NOMO-1 treated with dmso at 0.1 percent for 144 hours (cell line): ENCODE data around the gene DLG1.
"Not testable (repeated sequence)": the region's sequence is repeated elsewhere in the genome, so short reads cannot be mapped to it uniquely, and the experiment has no call there.

ENCODE experiments used
- DNase-seq: peaks from one replicate; lab custom pipeline; 2025; ENCODE audit not compliant: unreplicated experiment; lab: John Stamatoyannopoulos, UW

Gene DLG1

GRCh38 chr3:197289726-197290125, 8.7 kb downstream of the DLG1 start:
- no peak for DNase-seq

DNA sequence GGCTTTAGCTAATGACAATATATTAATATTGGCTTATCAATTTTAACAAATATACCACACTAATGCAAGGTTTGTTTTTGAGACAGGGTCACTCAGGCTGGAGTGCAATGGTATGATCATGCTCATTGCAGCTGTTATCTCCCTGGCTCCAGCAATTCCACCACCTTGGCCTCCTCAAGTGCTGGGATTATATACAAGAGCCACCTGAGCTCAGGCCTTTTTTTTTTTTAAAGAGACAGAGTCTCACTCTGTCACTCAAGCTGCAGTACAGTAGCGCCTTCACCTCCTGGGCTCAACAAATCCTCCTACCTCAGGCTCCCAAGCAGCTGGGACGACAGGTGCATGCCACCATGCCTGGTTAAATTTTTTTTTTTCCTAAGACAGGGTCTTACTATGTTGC, 11.7 kb downstream of the DLG1 start:
- DNase-seq, result no peak

GRCh38 chr3:197285557-197285956, 12.9 kb downstream of the DLG1 start:
- DNase-seq, result no peak

GRCh38 chr3:197283045-197283444, 15.4 kb downstream of the DLG1 start:
- no peak for DNase-seq

GRCh38 chr3:197281849-197282248, 16.6 kb downstream of the DLG1 start:
- DNase-seq, result no peak

- no peak for DNase-seq
These were observed 18.3 kb downstream of the DLG1 start for GRCh38 chr3:197280156-197280555.

DNA sequence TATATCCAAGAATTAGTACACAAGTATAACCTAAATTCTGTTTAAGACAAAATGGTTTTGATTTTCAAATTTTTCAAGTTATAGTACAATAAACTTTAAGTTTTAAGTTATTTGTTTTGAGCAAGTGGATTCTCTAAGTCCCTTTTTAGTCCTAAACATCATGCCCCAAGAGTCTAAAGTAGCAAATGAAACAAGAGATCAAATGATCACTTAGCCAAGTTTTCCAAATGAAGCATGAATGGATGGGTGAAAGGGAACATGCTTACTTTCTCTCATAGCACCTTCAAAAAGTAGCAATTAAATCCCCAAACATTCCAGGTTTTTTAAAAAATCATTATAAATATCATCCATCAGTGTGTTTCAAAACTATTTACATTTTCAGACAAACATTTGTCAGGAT, 19.5 kb downstream of the DLG1 start:
- DNase-seq, result no peak

DNA sequence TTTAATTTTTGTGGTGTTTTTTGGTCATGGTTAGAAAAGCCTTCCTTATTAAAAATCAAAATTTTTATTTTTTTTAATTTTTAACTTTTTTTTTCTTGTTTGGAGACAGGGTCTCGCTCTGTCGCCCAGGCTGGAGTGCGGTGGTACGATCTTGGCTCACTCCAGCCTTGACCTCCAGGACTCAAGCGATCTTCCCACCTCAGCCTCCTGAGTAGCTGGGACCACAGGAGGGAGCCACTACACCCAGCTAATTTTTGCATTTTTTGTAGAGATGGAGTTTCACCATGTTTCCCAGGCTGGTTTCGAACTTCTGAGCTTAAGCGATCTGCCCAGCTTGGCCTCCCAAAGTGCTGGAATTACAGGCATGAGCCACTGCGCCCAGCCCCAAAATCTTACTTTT, 21.6 kb downstream of the DLG1 start:
- DNase-seq, result not testable (repeated sequence)

DNA sequence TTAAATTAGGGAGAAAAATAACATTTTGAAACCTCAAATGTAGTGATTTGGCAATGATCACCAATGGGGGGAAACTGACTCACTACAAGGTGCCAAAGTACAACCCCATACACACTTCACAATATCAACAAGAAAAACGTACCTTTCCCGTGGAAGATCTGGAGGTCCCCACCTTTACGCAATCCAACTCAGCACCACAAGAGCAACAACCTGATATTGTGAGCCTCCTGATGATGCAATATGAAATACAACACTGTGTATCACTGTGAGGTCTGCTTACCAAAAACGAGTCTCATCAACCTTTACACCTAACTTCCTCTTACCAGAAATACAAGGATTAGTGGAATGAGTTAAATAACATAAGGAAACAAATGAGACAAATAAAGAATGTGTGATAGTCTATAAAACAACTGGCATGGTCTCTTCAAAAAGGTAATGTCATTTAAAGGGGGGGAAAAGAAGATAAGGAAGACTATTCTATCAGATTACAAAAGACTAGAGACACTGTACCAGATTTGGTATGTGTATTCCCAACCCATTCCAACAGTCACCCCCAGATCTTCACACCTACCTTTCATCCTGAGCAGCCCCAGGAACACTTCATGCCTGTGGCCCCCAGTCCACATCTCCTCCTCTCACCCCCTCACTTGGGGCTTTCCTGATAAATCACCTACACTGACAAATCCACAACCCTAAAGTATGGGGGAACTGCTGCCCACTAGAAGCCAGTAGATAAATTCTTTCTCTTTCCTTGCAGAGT, 27.7 kb downstream of the DLG1 start:
- DNase-seq, result no peak

DNA sequence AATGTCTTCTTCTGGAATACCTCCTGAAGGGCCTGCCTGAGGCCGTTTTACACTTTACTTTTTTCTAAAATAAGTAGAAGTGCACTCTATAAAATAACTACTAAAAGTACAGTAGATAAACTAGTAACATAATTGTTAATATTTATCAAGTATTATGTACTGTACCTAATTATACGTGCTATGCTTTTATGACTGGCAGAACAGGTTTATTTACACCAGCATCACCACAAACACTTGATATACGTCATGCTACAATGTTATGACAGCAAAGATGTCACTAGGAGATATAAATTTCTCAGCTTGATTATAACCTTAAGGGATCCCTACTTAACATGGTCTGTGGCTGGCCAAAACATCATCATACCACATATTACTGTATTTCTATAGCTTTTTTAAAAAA, 29.4 kb downstream of the DLG1 start:
- no peak for DNase-seq

DNA sequence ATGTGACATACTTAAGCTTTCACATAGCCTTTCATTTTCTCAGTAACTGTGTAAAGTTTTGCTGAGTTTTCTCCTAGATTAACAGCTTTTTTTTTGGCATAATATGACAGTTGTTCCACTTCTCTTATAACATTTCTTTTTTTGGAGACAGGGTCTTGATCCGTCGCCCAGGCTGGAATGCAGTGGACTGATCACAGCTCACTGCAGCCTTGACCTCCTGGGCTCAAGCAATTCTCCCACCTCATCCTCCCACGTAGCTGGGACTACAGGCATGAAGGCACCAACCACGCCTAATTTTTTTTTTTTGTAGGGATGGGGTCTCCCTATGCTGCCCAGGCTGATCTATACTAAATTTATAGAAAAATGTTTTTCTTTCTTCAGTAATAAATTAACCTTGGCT, 30.1 kb downstream of the DLG1 start:
- no peak for DNase-seq

- no peak for DNase-seq
These were observed 32.1 kb downstream of the DLG1 start for GRCh38 chr3:197266331-197266730.

DNA sequence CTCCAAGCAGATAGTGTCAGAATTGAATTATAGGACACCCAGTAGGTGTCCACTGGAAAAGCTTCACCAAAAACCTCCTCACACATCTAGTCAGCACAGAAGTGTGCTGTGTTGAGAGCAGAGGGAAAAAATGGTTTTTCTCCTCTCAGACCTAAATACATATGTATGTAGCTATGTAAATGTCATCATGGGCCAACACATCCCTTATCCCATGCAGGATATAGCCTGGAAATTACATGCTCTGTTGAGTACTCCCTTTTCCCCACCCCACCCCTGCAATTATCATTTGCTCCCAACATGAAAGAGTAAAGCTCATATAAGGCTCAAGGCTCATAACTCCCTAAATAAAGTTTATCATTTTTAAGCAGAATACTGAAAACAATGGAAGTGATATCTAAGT, 35.7 kb downstream of the DLG1 start:
- no peak for DNase-seq

DNA sequence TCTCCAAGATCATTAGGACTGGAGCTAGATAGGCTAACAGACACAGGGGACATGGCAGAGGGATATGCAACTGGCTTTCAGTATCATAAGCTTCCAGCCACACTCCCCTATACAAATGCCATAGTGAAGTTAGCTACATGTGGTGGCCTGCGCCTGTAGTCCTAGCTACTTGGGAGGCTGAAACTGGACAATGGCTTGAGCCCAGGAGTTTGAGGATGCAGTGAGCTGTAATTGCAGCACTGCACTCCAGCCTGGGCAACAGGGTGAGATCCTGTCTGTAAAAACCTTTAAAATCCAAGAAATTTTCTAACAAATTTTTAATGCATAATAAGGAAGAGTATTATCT, 37.3 kb downstream of the DLG1 start:
- no peak for DNase-seq

DNA sequence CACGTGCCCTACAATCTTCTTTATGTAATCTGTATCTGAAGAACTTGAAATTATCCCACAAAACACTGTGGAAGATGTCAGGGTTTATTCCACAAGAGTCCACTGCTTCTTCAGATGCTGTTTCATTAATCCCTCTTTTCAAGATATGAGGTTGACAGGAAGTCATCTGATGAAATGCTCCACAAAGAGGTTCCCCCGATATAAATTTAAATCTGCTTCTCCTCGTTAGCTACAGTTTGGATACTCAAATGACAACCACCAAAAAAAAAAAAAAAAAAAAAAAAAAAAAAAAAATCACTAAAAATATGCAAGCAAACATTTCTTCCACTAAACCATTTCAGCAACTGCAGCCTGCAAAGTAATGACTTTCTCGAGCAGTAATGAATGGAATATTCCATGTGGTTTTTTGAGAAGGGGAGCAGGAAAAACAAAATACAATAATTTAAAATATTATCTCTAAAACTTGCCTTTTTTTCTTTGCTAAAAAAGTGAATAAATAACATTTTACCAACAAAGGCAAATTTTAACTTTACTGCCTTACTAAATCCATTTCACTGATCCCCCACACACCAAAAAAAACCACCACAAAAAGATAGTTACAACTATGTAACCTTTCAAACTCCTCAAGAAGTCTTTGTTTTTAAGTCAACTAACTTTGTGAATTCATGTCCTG, 37.8 kb downstream of the DLG1 start:
- DNase-seq, result no peak

DNA sequence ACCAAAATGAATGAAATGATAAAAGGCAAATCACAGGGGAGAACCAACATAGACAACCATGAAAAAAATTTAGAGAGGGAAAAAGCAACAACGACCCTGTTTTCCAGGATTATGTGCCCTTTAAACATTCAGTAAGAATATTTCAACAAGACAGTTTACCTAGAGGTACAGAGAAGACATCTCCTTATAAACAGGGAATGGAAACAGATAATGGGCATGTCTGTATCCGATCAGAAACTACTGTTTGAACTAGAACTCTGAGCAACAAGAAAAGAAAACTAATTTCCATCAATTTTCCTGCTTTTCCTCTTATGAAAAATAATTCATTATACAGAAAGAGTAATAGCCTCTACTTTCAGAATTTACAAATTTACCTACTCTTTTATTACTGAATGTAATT, 39.3 kb downstream of the DLG1 start:
- no peak for DNase-seq

DNA sequence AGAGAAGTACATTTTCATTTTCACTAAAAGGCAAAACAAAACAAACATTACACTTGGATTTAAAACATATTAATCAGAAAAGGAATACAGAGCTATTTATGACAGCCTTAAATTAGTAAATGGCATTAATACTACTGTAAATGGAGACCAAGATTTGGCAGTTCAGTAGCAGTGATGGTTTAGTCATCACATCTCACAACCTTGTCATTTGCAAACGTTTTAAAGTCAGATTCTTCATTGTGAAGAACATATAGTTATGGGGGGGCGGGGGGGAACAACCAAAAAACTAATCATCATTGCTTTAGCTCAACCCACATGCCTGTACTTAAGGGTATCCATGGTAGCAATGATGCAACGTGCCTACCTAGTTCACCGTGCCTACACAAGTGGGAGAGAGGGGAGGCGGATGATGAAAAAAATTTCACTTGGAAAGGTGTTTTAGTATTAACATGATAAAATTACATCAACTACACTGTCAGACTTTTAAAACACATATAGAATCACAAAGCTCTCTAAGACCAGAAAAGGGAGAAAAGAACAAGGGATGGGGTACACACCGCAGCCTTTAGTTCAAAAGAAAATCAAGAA, 40.1 kb downstream of the DLG1 start:
- no peak for DNase-seq

DNA sequence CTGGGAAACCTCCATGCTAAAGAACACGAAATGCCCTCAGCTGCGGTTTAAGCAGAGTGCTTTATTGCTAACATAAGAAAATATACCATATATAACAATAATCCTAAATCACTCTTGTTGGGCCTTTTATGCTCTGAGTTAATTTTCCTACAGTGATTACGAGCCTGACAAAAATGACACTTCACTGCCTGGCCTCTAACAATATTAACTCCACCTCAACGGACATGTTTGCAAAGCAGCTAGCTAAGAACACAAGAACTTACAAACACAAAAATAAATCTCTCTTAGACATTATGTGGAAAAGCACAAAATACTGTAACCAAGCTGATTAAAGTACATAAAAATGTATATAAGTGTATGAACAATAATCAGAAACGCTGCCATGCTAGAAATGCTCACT, 40.7 kb downstream of the DLG1 start:
- DNase-seq, result no peak

DNA sequence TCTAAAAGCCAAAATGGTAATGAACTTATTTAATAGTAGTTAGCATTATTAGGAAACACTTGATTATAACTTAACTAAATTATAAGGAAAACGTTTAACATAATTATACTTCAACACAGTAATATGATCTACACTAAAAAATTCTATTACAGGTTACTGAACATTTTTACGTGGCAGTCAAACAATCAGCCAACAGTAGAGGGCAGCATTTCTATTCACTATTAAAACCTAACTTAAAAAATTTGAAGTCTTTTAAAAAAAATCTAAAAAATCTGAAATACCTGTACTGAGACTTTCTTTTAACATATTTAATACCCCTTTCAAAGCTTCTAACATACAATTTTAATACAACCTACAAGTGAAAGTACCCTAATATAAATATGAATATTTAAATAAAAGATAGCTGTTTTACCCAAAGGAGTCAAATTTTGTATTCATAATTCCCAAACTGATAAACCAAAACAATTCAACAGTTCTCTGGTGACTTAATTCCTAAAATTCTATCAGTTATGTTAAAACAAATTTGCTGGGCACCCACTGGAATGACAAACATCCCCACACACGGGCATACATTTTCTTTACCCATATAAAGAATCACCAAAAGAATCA, 41.5 kb downstream of the DLG1 start:
- no peak for DNase-seq

DNA sequence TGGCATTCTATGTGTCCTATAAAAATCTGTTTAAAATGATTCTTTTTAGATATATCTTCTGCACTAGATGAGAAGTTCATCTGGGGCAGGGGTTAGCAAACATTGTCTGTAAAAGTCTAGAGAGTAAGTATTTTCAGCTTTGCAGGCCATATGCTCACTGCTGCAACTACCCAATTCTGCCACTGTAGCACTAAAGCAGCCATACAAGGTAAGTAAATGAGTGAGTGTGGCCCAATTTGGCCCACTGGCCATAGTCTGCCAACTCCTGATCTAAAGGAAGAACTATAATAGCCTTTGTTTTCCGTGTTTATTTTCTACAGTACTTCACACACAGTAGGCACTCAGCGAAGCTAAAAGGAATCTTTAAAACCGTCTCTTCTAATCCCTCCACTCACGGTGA, 42.3 kb downstream of the DLG1 start:
- DNase-seq, result no peak

GRCh38 chr3:197253238-197253947, 45.0 kb downstream of the DLG1 start:
- DNase-seq, result no peak

DNA sequence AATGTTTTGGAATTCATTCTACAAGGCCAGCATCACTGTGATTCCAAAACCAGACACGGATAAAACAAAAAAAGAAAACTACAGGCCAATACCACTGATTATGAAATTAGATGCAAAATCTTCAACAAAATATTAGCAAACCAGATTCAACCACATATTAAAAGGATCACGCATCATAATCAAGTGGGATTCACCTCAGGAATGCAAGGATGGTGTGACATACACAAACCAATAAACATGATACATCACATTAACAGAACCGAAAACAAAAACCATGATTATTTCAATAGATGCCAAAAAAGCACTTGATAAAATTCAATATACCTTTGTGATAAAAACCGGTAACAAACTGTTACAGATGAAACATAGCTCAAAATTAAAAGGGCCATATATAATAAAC, 48.9 kb downstream of the DLG1 start:
- no peak for DNase-seq
